ENCODE measurements around the gene ATF2.

GRCh38 chr2:175206866-175207265, 38.9 kb upstream of the ATF2 start:
- TF ChIP-seq SUZ12 (IDR thresholded peaks at IDR 0.05; ENCODE audit: extremely low read depth, insufficient read depth, insufficient read length) (no peak), ZNF274 (IDR thresholded peaks at IDR 0.05; ENCODE audit: low read depth, low read length) (no peak)

Data from NT2/D1 (cell line).